IMR-90 (cell line): ENCODE measurements around the gene PRAMEF6. TPM values are rescaled to one million over a fixed set of nuclear protein-coding genes. Genes with fewer than 3 reads are reported as not detected.
"Not testable (repeated sequence)": the region's sequence is repeated elsewhere in the genome, so short reads cannot be mapped to it uniquely, and the experiment has no call there.

Experiments used
- ATAC-seq: fragments of 200-7000 bp; cut with Tn5 transposase; 2 replicates; pipeline ENCODE4 v1.9.1; 2020; ENCODE audit warnings: low read depth, mild to moderate bottlenecking, moderate library complexity
- BruUV-seq: library from RNA; stranded (reverse); fragments of 400-500 nt; replicated peaks from 2 replicates; lab custom pipeline; 2021; lab: Mats Ljungman, UMichigan
- CTCF ChIA-PET: fragments of 300-600 bp; formaldehyde crosslinking; extraction: SDS; loops from one replicate; lab custom pipeline; 2021; ENCODE audit warnings: antibody characterized with exemption; lab: Yijun Ruan, JAX
- POLR2A ChIA-PET: fragments of 300-600 bp; sonication (Branson Sonifier 250); formaldehyde crosslinking; loops from one replicate; lab custom pipeline; 2022; ENCODE audit warnings: antibody characterized with exemption; ENCODE audit not compliant: unreplicated experiment; lab: Charles Lee
- DNase-seq: peaks from one replicate; pipeline ENCODE4 v3.0.0; 2013
- H2AFZ ChIP-seq: replicated peaks from 2 replicates; pipeline ENCODE3; 2013; ENCODE audit warnings: low read length, mild to moderate bottlenecking; ENCODE audit not compliant: poor library complexity
- H2AK5ac ChIP-seq: 2 replicates; pipeline ENCODE4 v1.6.1; 2013; ENCODE audit warnings: low read depth, low read length, inconsistent platforms
- H2AK9ac ChIP-seq: replicated peaks from 2 replicates; pipeline ENCODE3; 2013; ENCODE audit warnings: mild to moderate bottlenecking, low read depth, low read length, moderate library complexity; ENCODE audit not compliant: poor library complexity
- H2BK120ac ChIP-seq: 2 replicates; pipeline ENCODE4 v1.6.1; 2013; ENCODE audit warnings: low read depth, low read length, inconsistent platforms
- H2BK15ac ChIP-seq: 3 replicates; pipeline ENCODE4 v1.6.1; 2013; ENCODE audit warnings: low read depth, low read length, inconsistent platforms
- H2BK20ac ChIP-seq: 2 replicates; pipeline ENCODE4 v1.6.1; 2013; ENCODE audit warnings: low read depth, mild to moderate bottlenecking, inconsistent platforms, low read length, moderate library complexity
- H2BK5ac ChIP-seq: 2 replicates; pipeline ENCODE4 v1.6.1; 2013; ENCODE audit warnings: mild to moderate bottlenecking, low read depth, low read length, inconsistent platforms; ENCODE audit not compliant: poor library complexity, severe bottlenecking
- H3K14ac ChIP-seq: replicated peaks from 2 replicates; pipeline ENCODE4 v1.6.1; 2013; ENCODE audit warnings: low read depth, low read length, inconsistent platforms
- H3K18ac ChIP-seq: 2 replicates; pipeline ENCODE4 v1.6.1; 2013; ENCODE audit warnings: low read depth, low read length, control low read depth
- H3K23ac ChIP-seq: 2 replicates; pipeline ENCODE4 v1.6.1; 2013; ENCODE audit warnings: low read depth, low read length, inconsistent platforms
- H3K27ac ChIP-seq: 2 replicates; pipeline ENCODE4 v1.5.1; 2013; ENCODE audit warnings: mild to moderate bottlenecking, control low read depth, low read length; ENCODE audit not compliant: insufficient read depth
- H3K27me3 ChIP-seq: 2 replicates; pipeline ENCODE4 v1.6.1; 2013; ENCODE audit warnings: low read length; ENCODE audit not compliant: control insufficient read depth, insufficient read depth
- H3K36me3 ChIP-seq: 2 replicates; pipeline ENCODE4 v1.6.1; 2013; ENCODE audit warnings: low read length, mixed read lengths; ENCODE audit not compliant: control insufficient read depth, insufficient read depth
- H3K4ac ChIP-seq: 2 replicates; pipeline ENCODE4 v1.6.1; 2013; ENCODE audit warnings: low read depth, low read length, inconsistent platforms
- H3K4me1 ChIP-seq: 2 replicates; pipeline ENCODE4 v1.6.1; 2013; ENCODE audit warnings: low read length, mixed read lengths; ENCODE audit not compliant: control insufficient read depth, insufficient read depth
- H3K4me2 ChIP-seq: 2 replicates; pipeline ENCODE4 v1.6.1; 2013; ENCODE audit warnings: low read depth, mild to moderate bottlenecking, control low read depth, low read length, moderate library complexity
- H3K4me3 ChIP-seq: 2 replicates; pipeline ENCODE4 v1.5.1; 2013; ENCODE audit warnings: low read depth, mild to moderate bottlenecking, control low read depth, low read length, moderate library complexity; ENCODE audit not compliant: insufficient read depth
- H3K56ac ChIP-seq: 2 replicates; pipeline ENCODE4 v1.6.1; 2013; ENCODE audit warnings: low read length, inconsistent platforms; ENCODE audit not compliant: insufficient read depth; ENCODE audit errors: extremely low read depth
- H3K79me1 ChIP-seq, 2 experiments: 2 replicates each; pipeline ENCODE4 v1.6.1; 2013; ENCODE audit warnings: low read length in 2 of 2, inconsistent platforms in 1 of 2, low read depth in 1 of 2
- H3K9ac ChIP-seq: 2 replicates; pipeline ENCODE4 v1.6.1; 2013; ENCODE audit warnings: low read depth, low read length, control low read depth
- H3K9me1 ChIP-seq: 2 replicates; pipeline ENCODE4 v1.6.1; 2013; ENCODE audit warnings: low read length, inconsistent platforms; ENCODE audit not compliant: insufficient read depth
- H3K9me3 ChIP-seq: 2 replicates; pipeline ENCODE4 v1.6.1; 2013; ENCODE audit warnings: low read length; ENCODE audit not compliant: control insufficient read depth, insufficient read depth
- H4K20me1 ChIP-seq: 2 replicates; pipeline ENCODE4 v1.6.1; 2013; ENCODE audit warnings: low read length, inconsistent platforms; ENCODE audit not compliant: insufficient read depth
- H4K5ac ChIP-seq: 2 replicates; pipeline ENCODE4 v1.6.1; 2013; ENCODE audit warnings: mild to moderate bottlenecking, low read depth, low read length, control low read depth
- H4K8ac ChIP-seq, 2 experiments: 2 replicates each; pipeline ENCODE4 v1.6.1; 2013; ENCODE audit warnings: low read depth in 2 of 2, low read length in 2 of 2, control low read depth in 1 of 2, inconsistent platforms in 1 of 2
- H4K91ac ChIP-seq: 2 replicates; pipeline ENCODE4 v1.6.1; 2013; ENCODE audit warnings: low read depth, low read length, inconsistent platforms; ENCODE audit not compliant: insufficient read depth
- WGBS, 2 experiments: methylation state at CpG; one replicate each; pipeline versions ENCODE4 v1.1.5 to v1.1.7; 2013; ENCODE audit warnings: missing lambda C conversion rate in 2 of 2; ENCODE audit not compliant: insufficient read length in 1 of 2; ENCODE audit errors: extremely low coverage in 2 of 2; 5-methylcytosine and 5-hydroxymethylcytosine counted together
- dilution Hi-C: fragments of 300-500 bp; cut with HindIII; formaldehyde crosslinking; loops from one replicate; pipeline ENCODE4 v1.14.3; 2018; ENCODE audit warnings: low sequenced_read_pairs; ENCODE audit not compliant: unreplicated experiment
- in situ Hi-C: fragments of 300-500 bp; cut with MboI; formaldehyde crosslinking; loops from 3 replicates; pipeline ENCODE4 v1.14.3; 2019; ENCODE audit warnings: low sequenced_read_pairs, inconsistent platforms, mixed read lengths
- intact Hi-C: fragments of 100-400 bp; cut with micrococcal nuclease; formaldehyde crosslinking; loops from 2 replicates; pipeline ENCODE4 v1.10.0; 2022
- polyA plus RNA-seq, 3 experiments: library from polyadenylated mRNA; depleted of rRNA; stranded (reverse); fragments of >200 nt; gene quantifications; 2 replicates each; pipeline ENCODE4 v1.2.3, GENCODE V29; 2012; ENCODE audit warnings: low replicate concordance in 1 of 3
- total RNA-seq: library from RNA; depleted of rRNA; stranded (reverse); fragments of >200 nt; gene quantifications from 2 replicates; pipeline ENCODE4 v1.2.3, GENCODE V29; 2012

Gene PRAMEF6
- total and polyA plus RNA-seq, 2 of the 4 experiments (the other 2 are of a cell fraction): not detected

- H3K14ac ChIP-seq, H3K27me3 ChIP-seq, H3K4ac ChIP-seq, H4K91ac ChIP-seq, POLR2A ChIA-PET, H2AK9ac ChIP-seq, dilution Hi-C loops, H3K9me3 ChIP-seq, H2AFZ ChIP-seq, H3K4me1 ChIP-seq, H3K56ac ChIP-seq, intact Hi-C loops, DNase-seq, H3K36me3 ChIP-seq, H4K20me1 ChIP-seq, BruUV-seq, H4K8ac ChIP-seq, H2BK20ac ChIP-seq, H2BK15ac ChIP-seq, in situ Hi-C loops, H3K23ac ChIP-seq, H3K27ac ChIP-seq, CTCF ChIA-PET, H2AK5ac ChIP-seq, H3K18ac ChIP-seq, H2BK5ac ChIP-seq, H3K9me1 ChIP-seq, ATAC-seq, H3K4me3 ChIP-seq, H3K9ac ChIP-seq, H4K5ac ChIP-seq, H3K4me2 ChIP-seq, H2BK120ac ChIP-seq, H3K79me1 ChIP-seq: not testable (repeated sequence)
- WGBS, 2 experiments: no CpG with 5 or more reads among the region's 5 CpGs
Measured at GRCh38 chr1:12903793-12904572, 43.4 kb downstream of the PRAMEF6 start.

GRCh38 chr1:12899186-12899585, 48.2 kb downstream of the PRAMEF6 start:
- H2BK5ac ChIP-seq, H4K91ac ChIP-seq, H3K4ac ChIP-seq, H2AFZ ChIP-seq, H3K4me2 ChIP-seq, H2BK120ac ChIP-seq, H3K4me3 ChIP-seq, CTCF ChIA-PET, DNase-seq, H4K8ac ChIP-seq, dilution Hi-C loops, H2AK5ac ChIP-seq, H4K5ac ChIP-seq, H3K56ac ChIP-seq, H3K36me3 ChIP-seq, H3K9ac ChIP-seq, H2BK20ac ChIP-seq, intact Hi-C loops, H2AK9ac ChIP-seq, H3K23ac ChIP-seq, BruUV-seq, H3K79me1 ChIP-seq, H4K20me1 ChIP-seq, H3K4me1 ChIP-seq, H2BK15ac ChIP-seq, in situ Hi-C loops, POLR2A ChIA-PET, ATAC-seq, H3K14ac ChIP-seq, H3K9me3 ChIP-seq, H3K27me3 ChIP-seq, H3K27ac ChIP-seq, H3K18ac ChIP-seq, H3K9me1 ChIP-seq: not testable (repeated sequence)
